GM12878 (cell line): ENCODE results near the gene HOXC9. TPM values are rescaled to one million over a fixed set of nuclear protein-coding genes. Genes with fewer than 3 reads are reported as not detected.

Source experiments
- ATAC-seq: fragments of 200-7000 bp; cut with Tn5 transposase; 3 replicates; pipeline ENCODE4 v1.9.1; 2020; ENCODE audit warnings: mild to moderate bottlenecking, moderate library complexity
- BruUV-seq: library from RNA; stranded (reverse); fragments of 400-500 nt; replicated peaks from 2 replicates; lab custom pipeline; 2021; lab: Mats Ljungman, UMichigan
- CTCF ChIA-PET: fragments of 300-600 bp; sonication (Branson Sonifier 250); formaldehyde crosslinking; extraction: SDS; loops from one replicate; lab custom pipeline; 2021; ENCODE audit warnings: inconsistent platforms; lab: Yijun Ruan, JAX
- POLR2A ChIA-PET: fragments of 350-600 bp; formaldehyde crosslinking; extraction: SDS; loops from one replicate; lab custom pipeline; 2021; ENCODE audit warnings: inconsistent platforms; lab: Charles Lee
- RAD21 ChIA-PET: fragments of 300-600 bp; sonication (Branson Sonifier 250); formaldehyde crosslinking; loops from one replicate; lab custom pipeline; 2023; ENCODE audit warnings: antibody characterized with exemption; ENCODE audit not compliant: unreplicated experiment; lab: Charles Lee
- SMC1A ChIA-PET: fragments of 300-600 bp; sonication (Branson Sonifier 250); formaldehyde crosslinking; loops from one replicate; lab custom pipeline; 2023; ENCODE audit not compliant: unreplicated experiment, uncharacterized antibody; lab: Charles Lee
- DNase-seq: peaks from one replicate; pipeline ENCODE4 v3.0.0-alpha.2; 2011; ENCODE audit warnings: low read depth, low spot score
- FAIRE-seq: peaks from 3 replicates; lab custom pipeline; 2011; peaks lifted over from hg19 to GRCh38; lab: Jason Lieb, UNC
- H2AFZ ChIP-seq: 2 replicates; pipeline ENCODE4 v1.6.0; 2011; ENCODE audit warnings: low read depth, low read length, control low read depth; ENCODE audit not compliant: control insufficient read depth
- H3K27ac ChIP-seq: 2 replicates; pipeline ENCODE4 v1.5.1; 2011; ENCODE audit warnings: control low read depth; ENCODE audit not compliant: control insufficient read depth, insufficient read depth
- H3K27me3 ChIP-seq, 2 experiments: replicated peaks in 1 of 2; 2 replicates each; pipeline versions ENCODE4 v1.6.0 to v1.6.1; 2011; ENCODE audit warnings: low read length in 1 of 2; ENCODE audit not compliant: control insufficient read depth in 2 of 2, insufficient read depth in 2 of 2
- H3K36me3 ChIP-seq, 2 experiments: 2 replicates each; pipeline ENCODE4 v1.5.1; 2011; ENCODE audit warnings: low read length in 1 of 2; ENCODE audit not compliant: control insufficient read depth in 2 of 2, insufficient read depth in 2 of 2
- H3K4me1 ChIP-seq: 2 replicates; pipeline ENCODE4 v1.6.1; 2011; ENCODE audit warnings: mild to moderate bottlenecking, low read length, moderate library complexity, mixed read lengths; ENCODE audit not compliant: control insufficient read depth, insufficient read depth
- H3K4me2 ChIP-seq: 2 replicates; pipeline ENCODE4 v1.6.0; 2011; ENCODE audit warnings: control low read depth; ENCODE audit not compliant: control insufficient read depth, insufficient read depth
- H3K4me3 ChIP-seq: fragments of 200-600 bp; sonication (generic); 2 replicates; pipeline ENCODE4 v1.5.1; 2016
- H3K79me2 ChIP-seq: 2 replicates; pipeline ENCODE4 v1.6.0; 2011; ENCODE audit warnings: low read length; ENCODE audit not compliant: control insufficient read depth, insufficient read depth
- H3K9ac ChIP-seq: 2 replicates; pipeline ENCODE4 v1.8.0; 2011; ENCODE audit warnings: low read length, control low read depth, mixed read lengths; ENCODE audit not compliant: control insufficient read depth, insufficient read depth
- H3K9me3 ChIP-seq: replicated peaks from 3 replicates; pipeline ENCODE4 v1.5.1; 2011; ENCODE audit warnings: mild to moderate bottlenecking, low read length; ENCODE audit not compliant: control insufficient read depth, insufficient read depth
- H4K20me1 ChIP-seq: 2 replicates; pipeline ENCODE4 v1.6.0; 2011; ENCODE audit not compliant: control insufficient read depth, insufficient read depth
- CBX3 ChIP-seq: fragments of 200-600 bp; sonication (generic); IDR thresholded peaks from 2 replicates; pipeline ENCODE4 v1.6.1; 2016; ENCODE audit warnings: low read depth, borderline replicate concordance
- CBX5 ChIP-seq: sonication (generic); IDR thresholded peaks from 2 replicates; pipeline ENCODE4 v1.6.1; 2016; ENCODE audit warnings: low read depth, moderate library complexity, mild to moderate bottlenecking, inconsistent platforms
- CHD1 ChIP-seq: IDR thresholded peaks from 2 replicates; pipeline ENCODE4 v1.6.1; 2012; ENCODE audit warnings: low read depth, low read length, improper control_type of control experiment
- CREB1 ChIP-seq: IDR thresholded peaks from 2 replicates; pipeline ENCODE4 v1.6.1; 2012; ENCODE audit warnings: low read depth, mild to moderate bottlenecking, inconsistent platforms
- CTCF ChIP-seq, 3 experiments: IDR thresholded peaks in 2 of 3; conservative IDR thresholded peaks in 1 of 3; 2 replicates each; pipeline ENCODE4 v1.5.1; 2011; ENCODE audit warnings: low read depth in 3 of 3, low read length in 3 of 3, mild to moderate bottlenecking in 3 of 3, control low read depth in 2 of 3, moderate library complexity in 2 of 3, inconsistent platforms in 1 of 3, mixed read lengths in 1 of 3; ENCODE audit not compliant: control insufficient read depth in 2 of 3, insufficient read depth in 1 of 3; ENCODE audit errors: extremely low read depth in 1 of 3
- ELK1 ChIP-seq: IDR thresholded peaks from 2 replicates; pipeline ENCODE4 v1.6.1; 2012; ENCODE audit warnings: low read depth, low read length, improper control_type of control experiment
- EP300 ChIP-seq, 2 experiments: fragments of 150-350 bp in 1 of 2; IDR thresholded peaks; 2 replicates each; pipeline ENCODE4 v1.6.1; 2011 to 2012; ENCODE audit warnings: low read depth in 2 of 2, low read length in 2 of 2, borderline replicate concordance in 1 of 2, improper control_type of control experiment in 1 of 2, inconsistent platforms in 1 of 2; ENCODE audit not compliant: control insufficient read depth in 1 of 2
- FOS ChIP-seq: IDR thresholded peaks from 3 replicates; pipeline ENCODE4 v1.6.1; 2011; ENCODE audit warnings: borderline replicate concordance; ENCODE audit not compliant: insufficient read length; ENCODE audit errors: extremely low read depth
- GABPA ChIP-seq: IDR thresholded peaks from 2 replicates; pipeline ENCODE4 v1.6.1; 2014; ENCODE audit warnings: antibody characterized with exemption, low read depth, mild to moderate bottlenecking, inconsistent platforms
- HSF1 ChIP-seq: fragments of 150-350 bp; IDR thresholded peaks from 2 replicates; pipeline ENCODE4 v1.6.1; 2014; ENCODE audit warnings: mild to moderate bottlenecking, low read depth, low read length
- IKZF1 ChIP-seq: fragments of 450-650 bp; conservative IDR thresholded peaks from 2 replicates; pipeline ENCODE4 v1.6.1; 2017; ENCODE audit warnings: antibody characterized with exemption, mild to moderate bottlenecking
- MEF2A ChIP-seq: IDR thresholded peaks from 2 replicates; pipeline ENCODE4 v1.6.1; 2011; ENCODE audit warnings: low read depth, mild to moderate bottlenecking, low read length, moderate library complexity; ENCODE audit not compliant: insufficient read depth
- NR2C1 ChIP-seq: fragments of 450-650 bp; IDR thresholded peaks from 2 replicates; pipeline ENCODE4 v1.6.1; 2017; ENCODE audit warnings: antibody characterized with exemption, mild to moderate bottlenecking, moderate library complexity
- NRF1 ChIP-seq: conservative IDR thresholded peaks from 2 replicates; pipeline ENCODE4 v1.6.1; 2011; ENCODE audit warnings: mild to moderate bottlenecking, low read depth, low read length, improper control_type of control experiment
- POLR2A ChIP-seq: IDR thresholded peaks from 2 replicates; pipeline ENCODE4 v1.6.1; 2011; ENCODE audit warnings: low read depth, mild to moderate bottlenecking, low read length
- RB1 ChIP-seq: fragments of 450-650 bp; formaldehyde crosslinking; IDR thresholded peaks from 2 replicates; pipeline ENCODE4 v1.6.1; 2017; ENCODE audit warnings: mild to moderate bottlenecking, borderline replicate concordance
- RBBP5 ChIP-seq: fragments of 200-600 bp; sonication (generic); conservative IDR thresholded peaks from 2 replicates; pipeline ENCODE4 v1.6.1; 2016
- SIX5 ChIP-seq: IDR thresholded peaks from 2 replicates; pipeline ENCODE4 v1.6.1; 2011; ENCODE audit warnings: mild to moderate bottlenecking, low read depth, low read length, moderate library complexity; ENCODE audit not compliant: severe bottlenecking
- SMC3 ChIP-seq: IDR thresholded peaks from 2 replicates; pipeline ENCODE4 v1.6.1; 2011; ENCODE audit warnings: low read length, improper control_type of control experiment, borderline replicate concordance
- WGBS: methylation state at CpG from one replicate; pipeline ENCODE4 v1.1.6; 2016; ENCODE audit warnings: low lambda C conversion rate; ENCODE audit not compliant: insufficient replicate concordance, insufficient coverage; ENCODE audit errors: missing lambda C conversion rate; 5-methylcytosine and 5-hydroxymethylcytosine counted together
- in situ Hi-C: fragments of 300-500 bp; cut with MboI; formaldehyde crosslinking; loops from 9 replicates; pipeline ENCODE4 v1.14.3; 2018; ENCODE audit warnings: mixed read lengths
- intact Hi-C: fragments of 100-400 bp; cut with micrococcal nuclease; formaldehyde crosslinking; loops from one replicate; pipeline ENCODE4 v1.14.2; 2022; ENCODE audit not compliant: unreplicated experiment
- polyA plus RNA-seq, 11 experiments: library from polyadenylated mRNA; depleted of rRNA in 4 of 11; unstranded in 6 of 11; stranded (reverse) in 5 of 11; fragments of >200 nt; fragmentation: Nextera tagmentation in 4 of 11; fragmentation: Illumina TruSeq in 1 of 11; extraction: Ambion mirVana in 4 of 11; extraction: Trizol in 1 of 11; gene quantifications; 1 replicate in 1 of 11; 2 replicates in 10 of 11; pipeline versions ENCODE4 v1.2.1 to v1.2.3, GENCODE V29; 2011 to 2016; ENCODE audit warnings: inconsistent platforms in 2 of 11, missing spikeins in 2 of 11, low read depth in 1 of 11
- total RNA-seq, 4 experiments: library from RNA; depleted of rRNA in 3 of 4; stranded (reverse); fragments of >200 nt in 3 of 4; fragmentation: Illumina TruSeq in 1 of 4; extraction: Trizol in 1 of 4; gene quantifications; 2 replicates each; pipeline versions ENCODE4 v1.2.1 to v1.2.3, GENCODE V29; 2013 to 2021

Gene HOXC9
- total and polyA plus RNA-seq, 10 of the 15 experiments (the other 5 are each of a cell fraction or from before 2014, with no cell fraction given) = not detected

- no peak for FAIRE-seq
- H3K4me1 ChIP-seq = peaks cover 18% of the 10 kb centered on the region
- intact Hi-C loops = no loop called here
- TF ChIP-seq RB1 (no peak), POLR2A (no peak), RBBP5 (no peak), FOS (no peak), EP300 (IDR thresholded peaks at IDR 0.05; ENCODE audit: borderline replicate concordance in 1 of 2, control insufficient read depth in 1 of 2, low read depth in 2 of 2, low read length in 2 of 2) (no peak), MEF2A (no peak), HSF1 (no peak), CHD1 (no peak), NRF1 (no peak), GABPA (no peak), ELK1 (no peak), CREB1 (no peak), SMC3 (no peak), CBX5 (no peak), IKZF1 (no peak), NR2C1 (no peak), CTCF (IDR thresholded peaks at IDR 0.05 in 2 of 3, conservative IDR thresholded peaks at IDR 0.05 in 1 of 3; ENCODE audit: control insufficient read depth in 2 of 3, extremely low read depth in 1 of 3, insufficient read depth in 1 of 3, low read depth in 3 of 3, low read length in 3 of 3) (no peak), SIX5 (no peak), CBX3 (no peak)
- TF ChIP-seq, all 136 proteins: peak for 0
- Histone ChIP-seq H4K20me1 (no peaks in the 10 kb centered on the region; the same call in 1 of the 2 replicates), H3K4me3 (no peak overlapping the region), H3K27ac (no peak overlapping the region), H3K36me3 (no peaks in the 10 kb centered on the region), H3K9me3 (no peaks in the 10 kb centered on the region), H2AFZ (no peak overlapping the region), H3K4me2 (0 out of 2 replicates have a peak overlapping the region, but pooled peaks have one; percentile 17), H3K27me3 (peaks cover 11 to 26% of the 10 kb centered on the region in 2 experiments), H3K79me2 (no peaks in the 10 kb centered on the region), H3K9ac (no peak overlapping the region)
- ChIA-PET CTCF (interaction anchor here (0.6 to 3.8 kb wide), 11 partner anchors 9 to 200 kb away, joined by 4 to 27 read pairs (median 14); partner anchors contain the start of genes HOXC10, HOXC4, HOXC5 and HOXC6), RAD21 (interaction anchor here (0.8 to 2.1 kb wide), 10 partner anchors 8 to 198 kb away, joined by 3 to 21 read pairs (median 9); partner anchors contain the start of genes HOXC10, HOXC4, HOXC5 and HOXC8), POLR2A (interaction anchor here (0.6 to 1.9 kb wide), 7 partner anchors 8 to 265 kb away, joined by 4 to 24 read pairs (median 9); partner anchors contain the start of genes CISTR, HOXC4 and HOXC5), SMC1A (interaction anchor here (0.6 to 2.5 kb wide), 12 partner anchors 9 to 191 kb away, joined by 3 to 22 read pairs (median 6); partner anchors contain the start of genes HOXC10, HOXC4, HOXC5 and HOXC6)
- DNase-seq (no peak), ATAC-seq (no peak)
- BruUV-seq = no TSS peak
- in situ Hi-C loops = no loop called here
- 4% methylated on average over 25 of the region's 25 CpGs for WGBS
Measured at GRCh38 chr12:54016478-54016964, 16.6 kb downstream of the HOXC9 start.
